D721Med (cell line): ENCODE measurements around the gene TDRD7.
A peak's percentile ranks its signal among the peaks of the same experiment; 100 is the strongest.

Experiments used
- DNase-seq: peaks from one replicate; pipeline ENCODE4 v3.0.0; 2011; ENCODE audit warnings: low spot score; ENCODE audit not compliant: insufficient read length
- FAIRE-seq: peaks from 2 replicates; lab custom pipeline; 2011; peaks lifted over from hg19 to GRCh38; lab: Jason Lieb, UNC
- TF ChIP-seq, protein P1 (sequence below): IDR thresholded peaks from 2 replicates; pipeline ENCODE4 v1.5.1; 2012; ENCODE audit warnings: mild to moderate bottlenecking, control low read depth; ENCODE audit not compliant: insufficient read depth; ENCODE audit errors: missing control alignments

Gene TDRD7

GRCh38 chr9:97382099-97382718, 29.7 kb upstream of the TDRD7 start:
- DNase-seq, result no peak
- FAIRE-seq, result no peak
- TF ChIP-seq, protein P1, sequence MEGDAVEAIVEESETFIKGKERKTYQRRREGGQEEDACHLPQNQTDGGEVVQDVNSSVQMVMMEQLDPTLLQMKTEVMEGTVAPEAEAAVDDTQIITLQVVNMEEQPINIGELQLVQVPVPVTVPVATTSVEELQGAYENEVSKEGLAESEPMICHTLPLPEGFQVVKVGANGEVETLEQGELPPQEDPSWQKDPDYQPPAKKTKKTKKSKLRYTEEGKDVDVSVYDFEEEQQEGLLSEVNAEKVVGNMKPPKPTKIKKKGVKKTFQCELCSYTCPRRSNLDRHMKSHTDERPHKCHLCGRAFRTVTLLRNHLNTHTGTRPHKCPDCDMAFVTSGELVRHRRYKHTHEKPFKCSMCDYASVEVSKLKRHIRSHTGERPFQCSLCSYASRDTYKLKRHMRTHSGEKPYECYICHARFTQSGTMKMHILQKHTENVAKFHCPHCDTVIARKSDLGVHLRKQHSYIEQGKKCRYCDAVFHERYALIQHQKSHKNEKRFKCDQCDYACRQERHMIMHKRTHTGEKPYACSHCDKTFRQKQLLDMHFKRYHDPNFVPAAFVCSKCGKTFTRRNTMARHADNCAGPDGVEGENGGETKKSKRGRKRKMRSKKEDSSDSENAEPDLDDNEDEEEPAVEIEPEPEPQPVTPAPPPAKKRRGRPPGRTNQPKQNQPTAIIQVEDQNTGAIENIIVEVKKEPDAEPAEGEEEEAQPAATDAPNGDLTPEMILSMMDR, result no peak

DNA sequence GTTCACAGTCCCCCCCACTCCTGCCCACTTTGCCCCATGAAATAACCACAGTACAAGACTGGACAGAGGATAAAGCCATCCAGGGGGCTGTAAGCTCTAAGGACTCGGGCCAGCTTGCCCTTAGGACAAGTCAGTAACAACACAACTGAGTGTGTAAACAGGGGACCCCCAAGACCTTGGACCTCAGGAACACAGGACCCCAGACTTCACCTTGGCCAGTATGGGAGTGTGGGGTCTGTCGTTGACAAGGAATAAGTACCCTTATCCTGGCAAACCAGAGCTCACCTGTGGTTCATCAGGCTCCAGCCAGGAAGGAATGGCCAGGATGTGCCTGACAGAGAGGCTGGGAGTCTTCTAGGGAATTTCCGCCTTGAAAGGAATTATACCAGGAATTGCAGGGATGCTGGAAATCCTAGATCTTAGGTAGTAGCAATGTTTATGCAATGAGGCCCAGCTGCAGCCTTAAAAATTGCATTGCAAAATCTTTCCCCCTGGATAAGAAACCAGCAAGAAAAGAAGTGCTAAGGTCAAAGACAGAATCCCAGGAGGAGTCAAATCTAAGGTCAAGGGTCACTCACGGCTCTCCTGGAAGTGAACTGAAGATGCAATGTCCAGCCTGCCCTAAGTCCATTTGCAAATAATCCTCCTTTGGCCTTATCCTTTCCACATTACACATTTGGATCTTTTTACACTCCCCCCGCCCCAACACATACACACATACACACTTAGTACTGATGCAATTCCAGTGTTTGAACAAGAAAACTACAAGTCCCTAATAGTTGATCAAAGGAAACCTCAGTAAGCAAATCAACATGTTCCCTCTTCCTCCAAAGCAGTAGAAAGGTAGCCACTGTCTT, 27.3 kb upstream of the TDRD7 start:
- no peak for FAIRE-seq
- TF ChIP-seq, protein P1, result no peak

DNA sequence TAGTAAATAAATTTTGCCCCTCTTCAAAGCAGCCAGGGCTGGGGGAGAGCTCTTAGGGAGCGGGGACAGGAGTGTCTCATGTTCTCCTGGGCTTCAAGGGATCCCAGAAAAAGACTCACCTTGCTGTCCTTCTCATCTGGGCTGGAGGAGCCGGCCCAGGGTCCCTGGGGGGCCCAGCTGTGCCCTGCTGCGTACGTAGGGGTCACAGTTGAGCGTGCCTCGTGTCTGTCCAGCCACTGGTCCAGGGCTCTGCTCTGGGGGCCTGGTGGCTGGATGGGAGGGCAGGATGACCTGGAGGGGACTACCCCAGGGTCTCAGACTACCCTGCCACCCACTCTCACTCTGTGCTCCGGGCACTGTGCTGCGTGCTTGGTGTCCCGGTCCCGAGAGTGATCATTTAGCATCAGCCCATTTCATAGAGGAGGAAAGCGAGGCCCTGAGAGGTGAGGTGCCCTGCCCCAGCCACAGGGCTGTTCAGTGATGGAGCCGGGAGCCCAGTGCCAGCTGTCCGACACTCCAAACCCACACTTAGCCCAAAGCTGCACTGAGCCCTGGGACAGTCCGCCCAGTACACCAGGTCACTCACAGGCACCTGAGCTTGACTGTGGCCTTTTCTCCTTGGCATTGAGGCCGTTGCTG, 26.2 kb upstream of the TDRD7 start:
- DNase-seq (no peak), FAIRE-seq (no peak)
- TF ChIP-seq, protein P1, result no peak

More for the DNA sequence above, 27.3 kb upstream of the TDRD7 start:
- DNase-seq, result no peak

GRCh38 chr9:97386265-97386633, 25.6 kb upstream of the TDRD7 start:
- DNase-seq (no peak), FAIRE-seq (no peak)
- TF ChIP-seq, protein P1, result no peak

DNA sequence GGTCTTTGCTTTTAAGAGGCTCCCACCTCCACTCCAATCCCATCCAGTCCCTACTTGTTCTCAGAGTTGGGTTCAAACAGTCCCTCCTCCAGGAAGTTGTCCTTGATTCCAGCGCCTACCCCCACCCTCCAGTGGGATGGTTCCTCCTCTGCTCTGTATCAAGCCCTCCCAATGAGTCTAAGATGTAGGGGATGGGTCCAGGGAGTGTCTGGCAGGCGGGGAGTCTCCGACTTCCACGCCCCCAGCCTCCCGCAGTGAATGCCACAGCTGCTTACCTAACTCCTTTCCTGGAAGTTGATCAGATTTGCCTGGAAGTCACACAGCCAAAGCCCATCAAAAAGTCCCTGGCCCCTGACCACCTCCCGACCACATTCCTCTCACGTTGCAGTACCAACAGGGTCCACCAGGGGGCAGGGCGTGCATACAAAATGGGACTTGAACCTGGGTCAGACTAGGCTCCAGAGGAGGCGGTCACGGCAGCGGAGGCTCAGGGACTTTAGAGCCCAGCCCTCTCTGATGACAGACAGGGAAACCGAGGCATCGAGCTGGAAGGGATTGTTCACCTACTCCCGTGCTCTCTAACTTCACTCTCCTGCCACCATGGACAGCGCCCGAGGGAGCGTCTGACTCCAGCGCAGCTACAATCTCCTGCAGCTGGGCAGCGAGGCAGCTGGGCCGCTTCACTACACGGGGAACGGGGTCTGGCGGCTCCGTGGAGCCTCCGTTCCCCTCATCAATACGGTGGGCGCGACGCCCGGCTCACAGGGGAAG, 25.0 kb upstream of the TDRD7 start:
- DNase-seq, result peak; percentile 92
- TF ChIP-seq, protein P1, result peak; percentile 95
- no peak for FAIRE-seq

- DNase-seq (no peak), FAIRE-seq (no peak)
- TF ChIP-seq, protein P1, result no peak
Measured at GRCh38 chr9:97387504-97387886, 24.4 kb upstream of the TDRD7 start.
